Right atrium auricular region (tissue), 2 donors: ENCODE results near the gene RNMT. TPM values are rescaled to one million over a fixed set of nuclear protein-coding genes. Genes with fewer than 3 reads are reported as not detected.
"Not testable (repeated sequence)": the region's sequence is repeated elsewhere in the genome, so short reads cannot be mapped to it uniquely, and the experiment has no call there.

Experiments used
- DNase-seq: peaks from one replicate; pipeline ENCODE4 v3.0.0-alpha.2; 2019; ENCODE audit warnings: low spot score
- H3K27ac ChIP-seq, 2 donors: fragments of 200-600 bp; sonication (generic); 1 replicate in 1 of 2; 2 replicates in 1 of 2; pipeline ENCODE4 v1.5.1; 2016 to 2019
- H3K27me3 ChIP-seq, 2 donors: fragments of 200-600 bp; sonication (generic); one replicate each; pipeline versions ENCODE4 v1.5.1 to v1.6.0; 2017 to 2019
- H3K36me3 ChIP-seq: fragments of 200-600 bp; sonication (generic); one replicate; pipeline ENCODE4 v1.5.1; 2016
- H3K4me1 ChIP-seq, 2 donors: fragments of 200-600 bp; sonication (generic); one replicate each; pipeline versions ENCODE4 v1.5.1 to v1.6.0; 2017 to 2019
- H3K4me3 ChIP-seq, 2 donors: fragments of 200-600 bp; sonication (generic); 1 replicate in 1 of 2; 2 replicates in 1 of 2; pipeline ENCODE4 v1.5.1; 2017 to 2019; ENCODE audit warnings: mild to moderate bottlenecking in 1 of 2, moderate library complexity in 1 of 2
- H3K9me3 ChIP-seq, 2 donors: fragments of 200-600 bp; sonication (generic); one replicate each; pipeline ENCODE4 v1.5.1; 2019
- total RNA-seq, 2 donors: library from RNA; depleted of rRNA; stranded (reverse); fragments of >200 nt; gene quantifications; one replicate each; pipeline ENCODE4 v1.1.0, GENCODE V29; 2016
- TF ChIP-seq, protein P1 (sequence below), 2 donors: fragments of 200-600 bp; sonication (generic); IDR thresholded peaks; one replicate each; pipeline ENCODE4 v1.5.1; 2019; ENCODE audit warnings: antibody characterized with exemption in 2 of 2

The RNMT gene
- 10 to 100 TPM; 22.2 to 28.9 TPM for total RNA-seq

DNA sequence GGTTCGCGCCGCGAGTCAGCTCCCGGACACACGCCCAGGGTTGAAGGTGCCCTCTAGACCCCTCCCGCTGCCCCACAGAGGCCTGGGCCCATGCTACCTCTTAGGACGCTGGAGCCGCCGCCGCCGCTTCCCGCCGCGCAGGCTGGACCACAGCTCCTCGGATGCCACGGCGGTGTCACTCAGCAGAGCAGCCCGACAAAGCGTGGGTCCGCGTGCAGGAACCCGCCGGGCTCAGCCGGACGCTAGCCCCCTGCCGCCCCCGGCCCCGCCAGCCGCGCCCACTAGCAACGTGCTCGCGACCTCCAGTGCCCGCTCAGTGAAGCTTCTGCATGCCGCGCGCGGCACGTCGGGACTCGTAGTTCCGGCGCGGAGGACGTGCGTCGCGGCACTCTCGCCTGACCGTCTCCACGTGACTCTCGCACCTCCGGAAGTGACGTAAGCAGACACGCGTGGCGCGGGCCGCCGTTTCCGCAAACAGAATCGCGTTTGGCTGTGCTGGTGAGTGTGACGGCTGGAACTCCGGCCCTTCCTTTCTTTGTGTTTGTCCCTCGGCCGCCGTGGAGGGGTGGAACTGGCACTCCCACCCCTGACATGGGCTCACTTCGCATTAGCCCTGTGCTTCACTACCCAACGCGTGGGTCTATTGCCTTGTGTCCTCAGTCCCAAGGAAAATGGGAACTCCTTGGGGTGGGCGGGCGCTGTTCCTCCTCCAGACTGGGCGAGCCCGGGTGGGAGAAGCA is at the start of gene RNMT, which contains the start of gene FAM210A:
Gene RNMT (plus strand): TSS at position 442 of the 740 bp plus-strand sequence. CDS start 4,845 bp downstream, outside the sequence.
Gene FAM210A (minus strand): TSS at position 327 of the 740 bp plus-strand sequence. CDS start 44,481 bp downstream, outside the sequence.
- TF ChIP-seq, protein P1, sequence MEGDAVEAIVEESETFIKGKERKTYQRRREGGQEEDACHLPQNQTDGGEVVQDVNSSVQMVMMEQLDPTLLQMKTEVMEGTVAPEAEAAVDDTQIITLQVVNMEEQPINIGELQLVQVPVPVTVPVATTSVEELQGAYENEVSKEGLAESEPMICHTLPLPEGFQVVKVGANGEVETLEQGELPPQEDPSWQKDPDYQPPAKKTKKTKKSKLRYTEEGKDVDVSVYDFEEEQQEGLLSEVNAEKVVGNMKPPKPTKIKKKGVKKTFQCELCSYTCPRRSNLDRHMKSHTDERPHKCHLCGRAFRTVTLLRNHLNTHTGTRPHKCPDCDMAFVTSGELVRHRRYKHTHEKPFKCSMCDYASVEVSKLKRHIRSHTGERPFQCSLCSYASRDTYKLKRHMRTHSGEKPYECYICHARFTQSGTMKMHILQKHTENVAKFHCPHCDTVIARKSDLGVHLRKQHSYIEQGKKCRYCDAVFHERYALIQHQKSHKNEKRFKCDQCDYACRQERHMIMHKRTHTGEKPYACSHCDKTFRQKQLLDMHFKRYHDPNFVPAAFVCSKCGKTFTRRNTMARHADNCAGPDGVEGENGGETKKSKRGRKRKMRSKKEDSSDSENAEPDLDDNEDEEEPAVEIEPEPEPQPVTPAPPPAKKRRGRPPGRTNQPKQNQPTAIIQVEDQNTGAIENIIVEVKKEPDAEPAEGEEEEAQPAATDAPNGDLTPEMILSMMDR (IDR thresholded peaks at IDR 0.05), result peak in 1 of 2 donors; percentile 49
- H3K27me3 ChIP-seq, result no peaks in the 10 kb centered on the region

DNA sequence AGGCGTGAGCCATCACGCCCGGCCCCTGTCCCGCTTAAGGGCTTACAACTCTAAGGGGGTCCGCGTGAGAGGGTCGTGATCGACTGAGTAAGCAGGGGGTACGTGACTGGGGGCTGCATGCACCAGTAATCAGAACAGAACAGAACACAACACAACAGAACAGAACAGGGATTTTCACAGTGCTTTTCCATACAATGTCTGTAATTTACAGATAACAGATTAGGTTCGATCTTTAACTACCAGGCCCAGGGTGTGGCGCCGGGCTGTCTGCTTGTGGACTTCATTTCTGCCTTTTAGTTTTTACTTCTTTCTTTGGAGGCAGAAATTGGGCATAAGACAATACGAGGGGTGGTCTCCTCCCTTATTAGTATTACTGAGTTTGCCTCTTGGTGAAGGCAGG is 49.1 kb upstream of the RNMT start:
- Histone ChIP-seq H3K27ac (peak overlapping the region; percentile 70 to 84), H3K4me1 (peaks cover 0 to 25% of the 10 kb centered on the region in 2 donors)
- not testable (repeated sequence) for DNase-seq, H3K9me3 ChIP-seq, H3K4me3 ChIP-seq, H3K36me3 ChIP-seq, H3K27me3 ChIP-seq

More for the DNA sequence above, at the start of gene RNMT, which contains the start of gene FAM210A:
- H3K9me3 ChIP-seq, result no peaks in the 10 kb centered on the region
- peak; percentile 97 for DNase-seq
- peaks cover 0 to 23% of the 10 kb centered on the region in 2 donors for H3K4me1 ChIP-seq
- peak within 1 kb of the TSS; percentile 63 to 89 for H3K4me3 ChIP-seq
- peak within 1 kb of the TSS; percentile 96 to 98 for H3K27ac ChIP-seq
- H3K36me3 ChIP-seq, result no peaks in the 10 kb centered on the region

DNA sequence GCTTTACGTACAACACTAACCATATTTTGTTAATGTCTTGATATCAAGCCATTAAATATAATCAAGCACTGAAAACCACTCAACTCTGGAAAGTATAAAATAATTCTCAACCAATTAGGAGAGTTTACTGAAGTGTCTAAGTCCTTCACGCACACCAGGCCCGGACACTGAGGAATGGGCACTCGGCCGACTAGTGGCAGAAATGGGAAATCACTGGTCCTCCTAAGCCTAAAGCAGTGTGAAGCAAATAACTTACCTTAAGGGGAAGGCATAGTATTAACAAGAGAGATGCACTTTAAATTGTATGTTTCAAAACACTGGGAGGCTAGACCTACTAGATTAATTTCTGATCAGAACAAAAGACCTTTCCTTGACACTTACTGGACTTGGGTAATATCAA is 45.9 kb upstream of the RNMT start:
- H3K36me3 ChIP-seq, result no peaks in the 10 kb centered on the region
- H3K4me1 ChIP-seq, result peaks cover 0 to 31% of the 10 kb centered on the region in 2 donors
- no peaks in the 10 kb centered on the region for H3K9me3 ChIP-seq
- H3K27me3 ChIP-seq, result no peaks in the 10 kb centered on the region
- H3K4me3 ChIP-seq, result no peak overlapping the region
- DNase-seq, result no peak
- peak overlapping the region in 1 of 2 donors; percentile 84 for H3K27ac ChIP-seq
- TF ChIP-seq, protein P1 (IDR thresholded peaks at IDR 0.05), result peak; percentile 34 to 63

DNA sequence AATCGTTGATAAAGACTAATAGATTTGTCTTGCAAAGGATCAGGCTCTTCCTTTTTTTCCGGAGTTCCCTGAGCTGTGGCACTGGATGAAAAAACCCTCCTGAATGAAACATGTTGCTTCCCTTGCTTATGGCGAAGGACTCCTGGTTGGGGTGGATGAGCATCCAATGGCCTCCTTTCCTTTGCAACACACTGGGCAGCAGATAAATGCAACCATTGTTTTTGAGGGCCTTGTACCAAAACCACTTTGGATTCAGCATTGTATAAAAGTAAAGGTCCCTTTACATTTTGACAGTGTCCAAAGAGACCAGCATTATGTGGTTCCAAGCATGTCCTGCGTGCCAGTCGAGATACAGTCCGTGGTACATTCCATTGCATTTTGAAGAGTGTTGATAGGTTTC is 44.8 kb upstream of the RNMT start:
- no peaks in the 10 kb centered on the region for H3K9me3 ChIP-seq
- H3K4me1 ChIP-seq, result peaks cover 0 to 37% of the 10 kb centered on the region in 2 donors
- DNase-seq, result no peak
- H3K27me3 ChIP-seq, result no peaks in the 10 kb centered on the region
- H3K36me3 ChIP-seq, result no peaks in the 10 kb centered on the region
- H3K27ac ChIP-seq, result no peak overlapping the region
- no peak overlapping the region for H3K4me3 ChIP-seq
- TF ChIP-seq, protein P1 (IDR thresholded peaks at IDR 0.05), result no peak

DNA sequence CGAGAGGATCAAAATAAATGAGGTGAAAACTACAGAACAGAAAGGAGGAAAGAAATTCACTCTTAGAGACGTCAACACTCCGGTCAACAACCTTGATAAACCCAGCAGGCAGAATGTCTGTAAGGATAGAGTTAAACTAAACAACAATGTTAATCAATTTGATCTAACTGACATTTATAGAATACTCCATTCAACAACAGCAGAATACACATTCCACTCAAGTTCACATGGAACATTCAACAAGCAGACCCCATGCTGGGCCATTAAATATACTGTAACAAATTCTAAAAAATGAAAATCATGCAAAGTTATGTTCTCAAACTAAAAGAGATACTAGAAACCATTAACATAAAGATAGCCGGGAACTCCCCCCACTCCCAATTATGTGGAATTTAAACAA is 41.9 kb upstream of the RNMT start:
- Histone ChIP-seq H3K4me1 (peaks cover 0 to 49% of the 10 kb centered on the region in 2 donors), H3K27me3 (no peaks in the 10 kb centered on the region), H3K27ac (no peak overlapping the region), H3K4me3 (no peak overlapping the region), H3K36me3 (no peaks in the 10 kb centered on the region), H3K9me3 (no peaks in the 10 kb centered on the region)
- no peak for DNase-seq
- TF ChIP-seq, protein P1 (IDR thresholded peaks at IDR 0.05), result no peak
